Pancreas (tissue), 10 donors: Measurements from ENCODE around the gene SORT1. TPM values are rescaled to one million over a fixed set of nuclear protein-coding genes. Genes with fewer than 3 reads are reported as not detected.

Experiments used
- ATAC-seq, 4 donors: fragments of 200-7000 bp; cut with Tn5 transposase; one replicate each; pipeline versions ENCODE4 v1.8.0 to v1.9.1; 2020; ENCODE audit warnings: mild to moderate bottlenecking in 4 of 4, moderate library complexity in 4 of 4
- DNase-seq, 6 donors: peaks; one replicate each; pipeline ENCODE4 v3.0.0-alpha.2; 2020
- FAIRE-seq: peaks from 2 replicates; lab custom pipeline; 2012; peaks lifted over from hg19 to GRCh38; lab: Jason Lieb, UNC
- H3K27ac ChIP-seq, 4 donors: fragments of 200-600 bp; sonication (generic); 1 replicate in 3 of 4; 2 replicates in 1 of 4; pipeline versions ENCODE4 v1.5.0 to v1.8.0; 2020
- H3K27me3 ChIP-seq, 4 donors: fragments of 200-600 bp; one replicate each; pipeline ENCODE4 v1.8.0; 2021
- H3K36me3 ChIP-seq, 3 donors: fragments of 200-600 bp; sonication (generic) in 1 of 3; one replicate each; pipeline versions ENCODE4 v1.5.0 to v1.8.0; 2020 to 2021
- H3K4me1 ChIP-seq, 3 donors: fragments of 200-600 bp; one replicate each; pipeline ENCODE4 v1.8.0; 2021
- H3K4me3 ChIP-seq, 4 donors: fragments of 200-600 bp; sonication (generic) in 2 of 4; one replicate each; pipeline versions ENCODE4 v1.5.0 to v1.8.0; 2020 to 2021
- H3K9me3 ChIP-seq, 4 donors: fragments of 200-600 bp; one replicate each; pipeline ENCODE4 v1.8.0; 2021
- WGBS, 2 donors: extraction: QIAGEN DNeasy Blood & Tissue Kit; methylation state at CpG; one replicate each; pipeline ENCODE4 v1.1.7; 2013; 5-methylcytosine and 5-hydroxymethylcytosine counted together
- intact Hi-C, 3 donors: fragments of 100-400 bp; cut with DNase I; formaldehyde crosslinking; loops; one replicate each; pipeline versions ENCODE4 v1.11.1 to v1.14.2; 2022
- polyA plus RNA-seq, 2 donors: library from polyadenylated mRNA; stranded (reverse); fragments of 200-250 nt; gene quantifications; one replicate each; pipeline ENCODE4 v1.2.3, GENCODE V29; 2013
- total RNA-seq, 6 donors: library from RNA; stranded (reverse); fragmentation: NEBNext Ultra II Directional in 4 of 6; extraction: Animal tissue kit (Norgen Biotek cat#: 25700) in 4 of 6; gene quantifications; one replicate each; pipeline versions ENCODE4 v1.2.1 to v1.2.4, GENCODE V29; 2021 to 2023
- TF ChIP-seq, protein P1 (sequence below), 4 donors: fragments of 200-600 bp; sonication (generic) in 3 of 4; IDR thresholded peaks; one replicate each; pipeline versions ENCODE4 v1.5.0 to v1.8.0; 2021; ENCODE audit warnings: antibody characterized with exemption in 4 of 4
- donor health status: healthy with polysubstance abuse.
- donor health status: DM: no; HTN: no; CAD: no; lungs with moderate emphysema.
- donor health status: DM: no; HTN: no; CAD: no.
- donor health status: control.
- donor health status: control.
- donor health status: Bipolar disorder and iron deficiency.
- donor health status: DM: yes; HTN: yes; CAD: no.
- donor health status: DM: no; HTN: no; CAD: no.
- donor health status: DM: no; HTN: no; CAD: no.
- donor health status: DM: yes; HTN: yes; CAD: no.

SORT1 gene
- total and polyA plus RNA-seq, 8 donors = 10.4 to 60.7 (median 25.1) TPM

DNA sequence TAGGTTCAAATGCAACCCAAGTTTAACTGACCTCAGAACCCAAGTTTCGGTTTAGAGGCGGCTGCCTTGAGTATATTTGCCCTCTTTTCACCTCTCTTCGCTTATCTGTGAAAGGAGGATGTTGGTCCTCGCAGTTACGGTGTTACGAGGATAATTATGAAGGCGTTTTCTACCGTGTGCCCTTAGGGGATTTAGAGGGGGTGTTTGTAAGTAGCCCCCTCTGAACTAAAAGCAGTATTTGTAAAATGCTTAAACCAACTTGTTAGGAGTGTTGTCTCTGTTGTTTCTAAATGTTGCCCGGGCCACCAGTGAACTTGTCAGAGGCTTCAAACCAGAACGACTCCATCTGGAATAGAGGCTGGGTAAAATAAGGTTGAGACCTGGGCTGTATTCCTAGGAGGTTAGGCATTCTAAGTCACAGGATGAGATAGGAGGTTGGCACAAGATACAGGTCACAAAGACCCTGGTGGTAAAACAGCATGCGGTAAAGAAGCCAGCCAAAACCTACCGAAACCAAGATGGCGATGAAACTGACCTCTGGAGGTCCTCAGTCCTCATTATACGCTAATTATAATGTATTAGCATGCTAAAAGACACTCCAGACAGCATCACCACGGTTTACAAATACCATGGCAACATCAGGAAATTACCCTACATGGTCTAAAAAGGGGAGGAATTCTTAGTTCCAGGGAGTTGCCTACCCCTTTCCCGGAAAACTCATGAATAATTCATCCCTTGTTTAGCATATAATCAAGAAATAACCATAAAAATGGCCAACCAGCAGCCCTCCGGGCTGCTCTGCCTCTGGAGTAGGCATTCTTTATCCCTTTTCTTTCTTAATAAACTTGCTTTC is 113.7 kb downstream of the SORT1 start:
- H3K9me3 ChIP-seq = no peaks in the 10 kb centered on the region

DNA sequence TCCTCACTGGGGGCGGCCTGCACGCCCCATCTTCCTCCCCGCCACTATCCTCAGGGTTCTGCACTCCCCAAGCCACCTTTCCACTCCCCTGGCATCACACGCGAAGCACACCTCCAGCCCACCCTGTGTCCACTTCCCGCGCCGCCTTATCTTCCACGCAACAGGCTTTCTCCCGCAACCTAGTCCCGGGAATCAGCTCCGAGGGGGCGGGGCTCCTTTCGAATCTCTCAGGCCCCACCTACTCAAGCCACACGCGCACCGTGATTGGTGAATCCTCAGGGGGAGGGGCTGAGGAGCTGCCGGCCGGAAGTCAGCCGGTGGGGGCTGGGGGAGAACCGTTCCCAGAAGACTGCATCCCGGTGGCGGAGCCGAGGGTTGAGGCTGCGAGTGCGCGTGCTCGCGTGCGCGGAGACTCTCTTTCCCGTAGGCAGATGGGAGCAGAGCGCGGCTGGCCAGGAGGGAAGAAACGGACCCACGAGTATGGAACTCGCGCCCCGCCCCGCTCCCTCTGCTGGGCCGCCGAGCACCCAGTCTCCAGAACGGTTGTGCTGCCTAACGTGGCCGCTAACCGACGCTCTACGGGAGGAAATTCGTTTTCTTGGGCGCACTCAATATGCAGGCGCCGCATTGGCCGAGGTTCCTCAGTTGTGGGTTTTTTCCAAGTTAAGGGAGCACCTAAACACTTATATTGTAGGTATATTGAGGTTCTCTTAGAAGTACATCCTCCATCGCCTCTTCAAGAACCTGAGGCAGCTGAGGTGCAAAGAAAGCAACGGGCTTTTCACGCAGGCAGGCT is 114.6 kb downstream of the SORT1 start, which contains the start of gene PSRC1:
PSRC1 (minus strand) TSS at position 194 of the 796 bp plus-strand sequence.
- peak within 1 kb of the TSS; percentile 61 to 91 (median 74) for H3K27ac ChIP-seq
- no peaks in the 10 kb centered on the region for H3K36me3 ChIP-seq
- WGBS, 2 donors = 1% methylated on average over 51 to 56 of the region's 56 CpGs
- peaks cover 0 to 5% (median 0%) of the 10 kb centered on the region in 3 donors for H3K4me1 ChIP-seq
- DNase-seq (peak; percentile 93 to 98 (median 96)), FAIRE-seq (no peak), ATAC-seq (peak; percentile 99 to 100 (median 100))
- TF ChIP-seq, protein P1, sequence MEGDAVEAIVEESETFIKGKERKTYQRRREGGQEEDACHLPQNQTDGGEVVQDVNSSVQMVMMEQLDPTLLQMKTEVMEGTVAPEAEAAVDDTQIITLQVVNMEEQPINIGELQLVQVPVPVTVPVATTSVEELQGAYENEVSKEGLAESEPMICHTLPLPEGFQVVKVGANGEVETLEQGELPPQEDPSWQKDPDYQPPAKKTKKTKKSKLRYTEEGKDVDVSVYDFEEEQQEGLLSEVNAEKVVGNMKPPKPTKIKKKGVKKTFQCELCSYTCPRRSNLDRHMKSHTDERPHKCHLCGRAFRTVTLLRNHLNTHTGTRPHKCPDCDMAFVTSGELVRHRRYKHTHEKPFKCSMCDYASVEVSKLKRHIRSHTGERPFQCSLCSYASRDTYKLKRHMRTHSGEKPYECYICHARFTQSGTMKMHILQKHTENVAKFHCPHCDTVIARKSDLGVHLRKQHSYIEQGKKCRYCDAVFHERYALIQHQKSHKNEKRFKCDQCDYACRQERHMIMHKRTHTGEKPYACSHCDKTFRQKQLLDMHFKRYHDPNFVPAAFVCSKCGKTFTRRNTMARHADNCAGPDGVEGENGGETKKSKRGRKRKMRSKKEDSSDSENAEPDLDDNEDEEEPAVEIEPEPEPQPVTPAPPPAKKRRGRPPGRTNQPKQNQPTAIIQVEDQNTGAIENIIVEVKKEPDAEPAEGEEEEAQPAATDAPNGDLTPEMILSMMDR (IDR thresholded peaks at IDR 0.05) = peak in 2 of 4 donors; percentile 12 to 26
- no peaks in the 10 kb centered on the region for H3K27me3 ChIP-seq
- H3K9me3 ChIP-seq = no peaks in the 10 kb centered on the region
- H3K4me3 ChIP-seq = peak within 1 kb of the TSS; percentile 33 to 70 (median 48)
- intact Hi-C loops = no loop called here

More for the DNA sequence above, 113.7 kb downstream of the SORT1 start:
- Histone ChIP-seq H3K27ac (peak overlapping the region; percentile 61 to 91 (median 74)), H3K4me3 (peak overlapping the region; percentile 33 to 70 (median 48)), H3K4me1 (peaks cover 0 to 5% (median 0%) of the 10 kb centered on the region in 3 donors), H3K27me3 (no peaks in the 10 kb centered on the region), H3K36me3 (no peaks in the 10 kb centered on the region)
- FAIRE-seq (no peak), ATAC-seq (peak in 3 of 4 donors; percentile 8 to 31 (median 25)), DNase-seq (no peak)
- intact Hi-C loops = no loop called here
- 38 to 39% methylated on average over 17 of the region's 17 CpGs for WGBS, 2 donors
- TF ChIP-seq, protein P1 (IDR thresholded peaks at IDR 0.05) = no peak

DNA sequence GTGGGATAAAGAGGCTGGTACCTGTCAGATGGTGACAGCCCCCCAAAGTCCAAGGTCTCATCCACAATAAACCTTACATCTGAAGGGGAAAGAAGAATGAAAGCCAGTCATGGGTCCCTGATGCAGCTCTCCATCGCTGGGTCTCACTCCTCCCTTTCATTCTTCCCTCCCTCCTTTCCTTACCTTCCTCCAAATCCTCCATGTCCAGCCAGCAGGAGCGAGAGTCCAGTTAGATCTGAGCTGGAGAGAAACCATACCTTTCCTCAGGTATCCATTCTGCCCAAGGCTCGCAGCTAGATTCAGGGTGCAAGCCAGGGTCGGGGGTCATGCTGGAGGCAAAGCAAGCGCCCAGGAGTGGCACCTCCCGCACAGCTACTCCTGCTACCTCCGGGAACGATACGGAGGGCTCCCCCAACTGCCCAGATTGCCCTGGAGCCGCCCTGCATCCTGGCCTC is 115.2 kb downstream of the SORT1 start:
- Histone ChIP-seq H3K9me3 (no peaks in the 10 kb centered on the region), H3K27ac (no peak overlapping the region), H3K4me1 (peaks cover 0 to 6% (median 0%) of the 10 kb centered on the region in 3 donors), H3K4me3 (peak overlapping the region; percentile 33 to 70 (median 48)), H3K27me3 (no peaks in the 10 kb centered on the region), H3K36me3 (no peaks in the 10 kb centered on the region)
- DNase-seq (no peak), ATAC-seq (peak in 1 of 4 donors; percentile 3), FAIRE-seq (no peak)
- intact Hi-C loops = no loop called here
- TF ChIP-seq, protein P1 (IDR thresholded peaks at IDR 0.05) = no peak
- WGBS, 2 donors = 8 to 14% methylated on average over 10 of the region's 10 CpGs

DNA sequence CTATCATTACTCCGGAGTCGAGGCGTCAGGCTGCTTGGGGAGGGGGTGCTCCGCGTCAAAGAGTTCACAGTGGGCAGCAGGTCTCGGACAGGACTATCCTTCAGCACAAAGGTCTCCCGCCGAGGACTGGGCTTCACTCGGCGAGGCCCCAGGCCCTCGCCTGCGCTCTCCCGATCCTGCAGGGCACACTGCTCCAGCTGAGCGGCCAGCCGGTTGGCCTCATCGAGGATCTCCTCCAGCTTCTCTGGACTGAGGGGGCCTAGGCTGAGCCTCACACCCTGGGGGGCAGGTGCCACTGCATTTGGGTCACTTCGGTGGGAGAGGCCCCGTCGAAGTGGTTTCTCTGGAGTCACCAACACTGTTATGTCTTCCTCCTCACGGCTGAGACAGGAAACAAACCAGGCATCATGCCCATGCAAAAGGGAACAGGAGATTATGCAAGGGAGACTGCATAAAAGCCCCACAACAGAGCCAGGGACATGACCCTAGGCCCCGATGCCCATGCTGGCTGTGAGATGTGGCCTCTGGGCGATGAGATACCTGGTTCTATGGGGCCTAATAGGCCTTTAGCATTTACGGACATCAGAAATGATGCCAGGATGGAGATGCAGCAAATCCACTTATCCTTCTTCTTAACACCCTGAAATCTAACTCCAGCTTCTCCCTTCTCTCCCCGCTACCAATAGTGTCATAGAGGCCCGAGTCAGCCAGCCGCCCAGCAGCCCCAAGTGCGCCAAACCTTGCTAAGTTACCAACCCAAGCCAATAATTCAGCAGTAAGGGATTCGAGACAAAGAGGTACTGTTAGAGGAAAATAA is 115.8 kb downstream of the SORT1 start:
- Histone ChIP-seq H3K27ac (no peak overlapping the region), H3K4me3 (peak overlapping the region in 2 of 4 donors; percentile 33 to 70), H3K9me3 (no peaks in the 10 kb centered on the region), H3K27me3 (no peaks in the 10 kb centered on the region), H3K4me1 (peaks cover 0 to 11% (median 0%) of the 10 kb centered on the region in 3 donors), H3K36me3 (no peaks in the 10 kb centered on the region)
- TF ChIP-seq, protein P1 (IDR thresholded peaks at IDR 0.05) = no peak
- intact Hi-C loops = no loop called here
- DNase-seq (no peak), ATAC-seq (no peak), FAIRE-seq (no peak)
- WGBS, 2 donors = 72 to 73% methylated on average over 28 of the region's 28 CpGs
